ENCODE data around the gene IRX2. TPM values are rescaled to one million over a fixed set of nuclear protein-coding genes. Genes with fewer than 3 reads are reported as not detected.

IRX2 gene
- total and polyA plus RNA-seq, 2 of the 4 experiments (the other 2 are of a cell fraction) = 0.36 to 0.97 TPM

- Histone ChIP-seq H2BK20ac (ENCODE audit: low read depth, low read length) (no peak overlapping the region), H3K18ac (ENCODE audit: low read depth, low read length) (no peak overlapping the region), H3K23ac (ENCODE audit: low read depth, low read length) (no peak overlapping the region), H3K56ac (ENCODE audit: extremely low read depth, insufficient read depth, low read length) (no peak overlapping the region), H3K9me3 (ENCODE audit: control insufficient read depth, insufficient read depth, low read length) (peaks cover 47% of the 10 kb centered on the region), H2AFZ (replicated peaks; ENCODE audit: low read length, poor library complexity) (no peak overlapping the region), H4K5ac (ENCODE audit: low read depth, low read length) (no peak overlapping the region), H4K20me1 (ENCODE audit: insufficient read depth, low read length) (no peaks in the 10 kb centered on the region), H3K79me1 (ENCODE audit: low read depth in 1 of 2, low read length in 2 of 2) (no peaks in the 10 kb centered on the region), H2BK120ac (ENCODE audit: low read depth, low read length) (no peak overlapping the region), H4K8ac (ENCODE audit: low read depth in 2 of 2, low read length in 2 of 2) (no peak overlapping the region), H3K36me3 (ENCODE audit: control insufficient read depth, insufficient read depth, low read length) (no peaks in the 10 kb centered on the region), H3K27ac (ENCODE audit: insufficient read depth, low read length) (no peak overlapping the region), H3K14ac (replicated peaks; ENCODE audit: low read depth, low read length) (no peak overlapping the region), H3K4me3 (ENCODE audit: insufficient read depth, low read depth, low read length) (no peak overlapping the region), H3K27me3 (ENCODE audit: control insufficient read depth, insufficient read depth, low read length) (no peaks in the 10 kb centered on the region), H2AK5ac (ENCODE audit: low read depth, low read length) (no peak overlapping the region), H2BK5ac (ENCODE audit: low read depth, low read length, poor library complexity, severe bottlenecking) (no peak overlapping the region), H3K4me2 (ENCODE audit: low read depth, low read length) (no peak overlapping the region), H2BK15ac (ENCODE audit: low read depth, low read length) (no peak overlapping the region), H3K9ac (ENCODE audit: low read depth, low read length) (no peak overlapping the region), H3K4me1 (ENCODE audit: control insufficient read depth, insufficient read depth, low read length) (no peaks in the 10 kb centered on the region), H4K91ac (ENCODE audit: insufficient read depth, low read depth, low read length) (no peak overlapping the region), H3K4ac (ENCODE audit: low read depth, low read length) (no peak overlapping the region), H2AK9ac (replicated peaks; ENCODE audit: low read depth, low read length, poor library complexity) (no peak overlapping the region), H3K9me1 (ENCODE audit: insufficient read depth, low read length) (no peaks in the 10 kb centered on the region)
- intact Hi-C loops (cut with micrococcal nuclease) = no loop called here
- dilution Hi-C loops (cut with HindIII; ENCODE audit: low sequenced_read_pairs, unreplicated experiment) = no loop called here
- ATAC-seq (ENCODE audit: low read depth) (no peak), DNase-seq (no peak)
- POLR2A ChIA-PET (ENCODE audit: unreplicated experiment) = no interaction called here
- 29% methylated on average over 4 of the region's 10 CpGs; no CpG with 5 or more reads in 1 of the 2 experiments for WGBS, 2 experiments (ENCODE audit: extremely low coverage in 2 of 2, insufficient read length in 1 of 2)
- in situ Hi-C loops (cut with MboI; ENCODE audit: low sequenced_read_pairs) = no loop called here
- BruUV-seq (replicated peaks) = no TSS peak
- CTCF ChIA-PET = no interaction called here
- TF ChIP-seq CTCF (conservative IDR thresholded peaks at IDR 0.05; ENCODE audit: low read depth, low read length) = no peak
- TF ChIP-seq RAD21 (IDR thresholded peaks at IDR 0.05; ENCODE audit: low read length) = no peak
- TF ChIP-seq FOS (IDR thresholded peaks at IDR 0.05; ENCODE audit: low read depth, low read length) = no peak
- no peak for TF ChIP-seq BHLHE40 (IDR thresholded peaks at IDR 0.05; ENCODE audit: low read depth, low read length)
- no peak for TF ChIP-seq CEBPB (IDR thresholded peaks at IDR 0.05; ENCODE audit: low read depth, low read length)
- no peak for TF ChIP-seq NFE2L2 (IDR thresholded peaks at IDR 0.05; ENCODE audit: low read depth, low read length)
- TF ChIP-seq CHD1 (IDR thresholded peaks at IDR 0.05; ENCODE audit: low read depth, low read length) = no peak
- no peak for TF ChIP-seq ELK1 (IDR thresholded peaks at IDR 0.05; ENCODE audit: borderline replicate concordance, low read depth, low read length)
- no peak for TF ChIP-seq SMC3 (IDR thresholded peaks at IDR 0.05; ENCODE audit: low read depth, low read length)
- TF ChIP-seq RFX5 (IDR thresholded peaks at IDR 0.05; ENCODE audit: low read depth, low read length) = no peak
- TF ChIP-seq RCOR1 (IDR thresholded peaks at IDR 0.05; ENCODE audit: insufficient replicate concordance, low read length) = no peak
- TF ChIP-seq POLR2A (IDR thresholded peaks at IDR 0.05; ENCODE audit: low read depth, low read length) = no peak
- no peak for TF ChIP-seq MAZ (IDR thresholded peaks at IDR 0.05; ENCODE audit: borderline replicate concordance, low read depth, low read length)
- TF ChIP-seq USF2 (IDR thresholded peaks at IDR 0.05; ENCODE audit: low read depth, low read length) = no peak
- no peak for TF ChIP-seq MXI1 (IDR thresholded peaks at IDR 0.05; ENCODE audit: borderline replicate concordance, low read depth, low read length)
- TF ChIP-seq MAFK (IDR thresholded peaks at IDR 0.05; ENCODE audit: low read depth, low read length) = no peak
Observed at GRCh38 chr5:2701592-2701991, 49.9 kb downstream of the IRX2 start.
